Measurements from ENCODE around the gene AQP11. TPM values are rescaled to one million over a fixed set of nuclear protein-coding genes. Genes with fewer than 3 reads are reported as not detected.
A peak's percentile ranks its signal among the peaks of the same experiment; 100 is the strongest.
"Not testable (repeated sequence)": the region's sequence is repeated elsewhere in the genome, so short reads cannot be mapped to it uniquely, and the experiment has no call there.

The AQP11 gene
- total RNA-seq = 1.4 TPM

DNA sequence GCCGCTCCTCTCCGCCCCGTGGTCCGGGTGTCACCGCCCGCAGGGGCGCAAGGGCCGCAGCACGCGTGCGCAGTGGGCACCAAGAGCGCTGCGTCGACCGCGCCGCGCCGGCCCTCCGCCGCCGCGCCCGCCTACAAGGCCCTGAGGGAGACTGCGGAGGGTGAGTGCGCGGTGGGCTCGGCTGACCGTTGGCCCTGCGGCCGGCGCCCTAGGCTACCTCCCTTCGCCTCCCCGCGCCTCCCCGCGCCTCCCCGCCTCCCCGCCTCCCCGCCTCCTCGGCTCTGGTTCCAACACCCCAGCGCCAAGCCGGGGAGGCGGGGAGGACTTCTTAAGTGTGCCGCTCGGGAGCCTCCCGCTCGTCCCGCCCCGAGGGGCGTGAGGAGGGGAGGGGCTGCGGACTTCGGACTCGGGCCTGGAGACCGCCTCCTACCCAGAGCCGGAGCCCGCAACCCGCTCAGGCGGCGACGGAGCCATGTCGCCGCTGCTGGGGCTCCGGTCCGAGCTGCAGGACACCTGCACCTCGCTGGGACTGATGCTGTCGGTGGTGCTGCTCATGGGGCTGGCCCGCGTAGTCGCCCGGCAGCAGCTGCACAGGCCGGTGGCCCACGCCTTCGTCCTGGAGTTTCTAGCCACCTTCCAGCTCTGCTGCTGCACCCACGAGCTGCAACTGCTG, at the start of gene AQP11:
Gene AQP11 (plus strand): TSS at position 433 of the 673 bp plus-strand sequence. CDS start 40 bp downstream, at position 473.
- intact Hi-C loops (cut with DNase I) = loop anchor here (5.0 kb wide), 1 partner anchor 1737 kb away; no protein-coding TSS in a partner anchor
- peak; percentile 88 for DNase-seq (ENCODE audit: low spot score)
- peak; percentile 96 for ATAC-seq

DNA sequence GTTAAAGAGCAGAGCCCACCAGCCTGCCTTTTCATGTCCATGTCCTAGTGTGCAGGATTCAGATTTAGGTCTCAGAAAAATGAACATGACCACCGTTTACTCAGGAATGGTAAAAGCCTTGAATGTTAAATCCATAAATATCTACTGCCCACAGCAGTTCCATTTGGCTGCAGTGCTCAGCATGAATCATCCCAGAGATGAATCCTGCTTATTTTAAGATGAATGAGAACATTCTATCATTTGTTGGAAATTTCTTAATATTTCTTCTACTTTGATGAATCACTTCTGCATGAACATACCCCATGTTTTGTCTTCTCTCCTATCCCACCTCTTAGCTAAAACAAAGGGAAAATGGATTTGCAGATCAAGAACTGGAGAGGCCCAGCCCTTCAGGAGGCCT, 47.5 kb upstream of the AQP11 start:
- no peak for DNase-seq (ENCODE audit: low spot score)
- intact Hi-C loops (cut with DNase I) = loop anchor here (10.0 kb wide), 1 partner anchor 357 kb away; no protein-coding TSS in a partner anchor
- no peak for ATAC-seq

DNA sequence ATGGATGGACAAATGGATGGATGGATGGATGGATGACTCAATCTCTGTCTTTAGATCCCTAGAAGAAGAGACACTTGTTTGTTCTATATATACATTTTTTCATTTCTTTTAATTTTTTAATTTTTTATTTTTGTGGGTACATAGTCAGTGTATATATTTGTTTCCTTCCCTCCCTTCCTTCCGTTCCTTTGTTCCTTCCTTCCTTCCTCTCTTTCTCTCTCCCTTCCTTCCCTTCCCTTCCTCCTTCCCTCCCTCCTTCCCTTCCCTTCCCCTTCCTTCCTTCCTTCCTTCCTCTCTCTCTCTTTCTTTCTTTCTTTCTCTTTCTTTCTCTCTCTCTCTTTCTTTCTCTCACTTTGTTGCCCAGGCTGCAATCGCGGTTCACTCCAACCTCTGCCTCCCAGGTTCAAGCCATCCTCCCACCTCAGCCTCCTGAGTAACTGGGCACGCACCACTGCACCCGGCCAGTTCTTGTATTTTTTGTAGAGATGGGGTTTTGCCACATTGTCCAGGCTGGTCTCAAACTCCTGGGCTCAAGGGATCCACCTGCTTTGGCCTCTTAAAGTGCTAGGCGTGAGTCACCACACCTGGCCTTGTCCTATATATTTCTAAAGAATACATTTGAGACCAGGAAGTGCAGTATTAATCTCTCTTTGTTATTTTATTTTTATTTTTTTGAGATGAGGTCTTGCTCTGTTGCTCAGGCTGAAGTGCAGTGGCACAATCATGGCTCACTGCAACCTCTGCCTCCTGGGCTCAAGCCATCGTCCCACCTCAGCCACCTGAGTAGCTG, 42.5 kb upstream of the AQP11 start:
- ATAC-seq (no peak), DNase-seq (ENCODE audit: low spot score) (no peak)
- intact Hi-C loops (cut with DNase I) = loop anchor here (10.0 kb wide), 1 partner anchor 362 kb away; no protein-coding TSS in a partner anchor

GRCh38 chr11:77547863-77548551, 41.7 kb upstream of the AQP11 start:
- DNase-seq (ENCODE audit: low spot score) (no peak), ATAC-seq (peak; percentile 71)
- intact Hi-C loops (cut with DNase I) = loop anchor here (10.0 kb wide), 1 partner anchor 363 kb away; no protein-coding TSS in a partner anchor

GRCh38 chr11:77548552-77549445, 41.0 kb upstream of the AQP11 start:
- ATAC-seq = peak; percentile 22

DNA sequence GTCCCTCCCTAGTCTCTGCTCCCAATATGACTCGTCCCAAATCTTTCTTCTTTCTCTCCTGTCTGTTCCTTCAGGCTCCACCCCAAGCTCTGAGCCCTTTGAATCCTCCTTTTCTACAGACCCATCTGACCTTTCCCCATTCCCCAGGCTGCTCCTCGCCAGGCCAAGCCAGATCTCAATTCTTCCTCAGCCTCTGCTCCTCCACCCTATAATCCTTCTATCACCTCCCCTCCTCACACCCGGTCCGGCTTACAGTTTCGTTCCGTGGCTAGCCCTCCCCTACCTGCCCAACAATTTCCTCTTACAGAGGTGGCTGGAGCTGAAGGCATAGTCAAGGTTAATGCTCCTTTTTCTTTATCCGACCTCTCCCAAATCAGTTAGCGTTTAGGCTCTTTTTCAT, 38.3 kb upstream of the AQP11 start:
- not testable (repeated sequence) for ATAC-seq; DNase-seq (ENCODE audit: low spot score)
- intact Hi-C loops (cut with DNase I) = loop anchor here (10.0 kb wide), 1 partner anchor 427 kb away; the partner anchor contains the start of gene MYO7A

More at GRCh38 chr11:77548552-77549445, 41.0 kb upstream of the AQP11 start:
- intact Hi-C loops (cut with DNase I) = loop anchor here (10.0 kb wide), 1 partner anchor 364 kb away; no protein-coding TSS in a partner anchor
- no peak for DNase-seq (ENCODE audit: low spot score)

- ATAC-seq (no peak), DNase-seq (ENCODE audit: low spot score) (no peak)
- intact Hi-C loops (cut with DNase I) = loop anchor here (10.0 kb wide), 1 partner anchor 433 kb away; the partner anchor contains the start of gene MYO7A
Measured at GRCh38 chr11:77557553-77557952, 32.2 kb upstream of the AQP11 start.

GRCh38 chr11:77558380-77558779, 31.4 kb upstream of the AQP11 start:
- intact Hi-C loops (cut with DNase I) = loop anchor here (10.0 kb wide), 1 partner anchor 434 kb away; the partner anchor contains the start of gene MYO7A
- ATAC-seq (no peak), DNase-seq (ENCODE audit: low spot score) (no peak)

- ATAC-seq (no peak), DNase-seq (ENCODE audit: low spot score) (no peak)
- intact Hi-C loops (cut with DNase I) = loop anchor here (10.0 kb wide), 1 partner anchor 435 kb away; the partner anchor contains the start of gene MYO7A
Measured at GRCh38 chr11:77559686-77560401, 29.9 kb upstream of the AQP11 start.

GRCh38 chr11:77560605-77561004, 29.1 kb upstream of the AQP11 start:
- DNase-seq (ENCODE audit: low spot score) = no peak
- ATAC-seq = no peak
- intact Hi-C loops (cut with DNase I) = no loop called here

DNA sequence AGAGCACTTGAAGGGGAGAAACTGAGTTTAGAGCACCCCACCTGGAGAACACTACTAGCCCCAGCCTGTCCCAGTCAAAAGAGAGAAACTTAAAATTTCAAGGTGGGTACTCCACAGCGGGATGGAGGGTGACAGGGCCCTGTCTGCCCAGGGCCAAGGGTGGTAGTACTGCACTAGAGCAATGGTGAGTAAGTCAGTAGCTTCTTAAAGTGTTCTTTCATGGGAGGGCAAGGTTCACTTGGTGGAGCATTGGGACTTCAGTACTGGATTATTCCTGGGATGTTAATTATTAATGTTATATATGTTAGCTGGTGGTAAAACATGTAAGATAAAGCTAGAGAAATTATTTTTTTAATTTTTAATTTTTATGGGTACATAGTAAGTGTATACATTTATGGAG, 28.5 kb upstream of the AQP11 start:
- intact Hi-C loops (cut with DNase I) = no loop called here
- DNase-seq (ENCODE audit: low spot score) (no peak), ATAC-seq (no peak)

DNA sequence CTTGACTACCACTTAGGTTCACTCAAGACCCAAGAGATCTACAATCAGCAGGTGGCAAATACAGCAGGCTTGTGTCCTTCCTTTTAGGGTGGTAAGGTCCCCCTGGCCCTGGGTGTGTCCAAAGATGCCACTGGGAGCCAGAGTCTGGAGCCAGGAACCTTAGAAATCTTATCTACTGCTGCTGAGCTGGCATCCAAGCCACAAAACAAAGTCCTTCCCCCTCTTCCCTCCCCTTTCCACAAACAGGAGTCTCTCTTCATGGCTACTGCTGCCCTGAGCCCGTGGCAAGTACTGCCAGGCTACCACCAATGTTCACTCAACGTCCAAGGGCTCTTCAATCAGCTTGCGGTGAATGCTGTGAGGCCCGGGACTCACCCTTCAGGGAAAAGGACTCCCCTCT, 21.4 kb upstream of the AQP11 start:
- DNase-seq (ENCODE audit: low spot score) (no peak), ATAC-seq (no peak)
- intact Hi-C loops (cut with DNase I) = no loop called here

- intact Hi-C loops (cut with DNase I) = no loop called here
- no peak for DNase-seq (ENCODE audit: low spot score)
- ATAC-seq = no peak
Measured at GRCh38 chr11:77568916-77569675, 20.7 kb upstream of the AQP11 start.

- intact Hi-C loops (cut with DNase I) = no loop called here
- no peak for DNase-seq (ENCODE audit: low spot score)
- ATAC-seq = no peak
Measured at GRCh38 chr11:77569676-77570070, 20.1 kb upstream of the AQP11 start.

- DNase-seq (ENCODE audit: low spot score); ATAC-seq; intact Hi-C loops (cut with DNase I): not testable (repeated sequence)
Measured at GRCh38 chr11:77570896-77571295, 18.9 kb upstream of the AQP11 start.

DNA sequence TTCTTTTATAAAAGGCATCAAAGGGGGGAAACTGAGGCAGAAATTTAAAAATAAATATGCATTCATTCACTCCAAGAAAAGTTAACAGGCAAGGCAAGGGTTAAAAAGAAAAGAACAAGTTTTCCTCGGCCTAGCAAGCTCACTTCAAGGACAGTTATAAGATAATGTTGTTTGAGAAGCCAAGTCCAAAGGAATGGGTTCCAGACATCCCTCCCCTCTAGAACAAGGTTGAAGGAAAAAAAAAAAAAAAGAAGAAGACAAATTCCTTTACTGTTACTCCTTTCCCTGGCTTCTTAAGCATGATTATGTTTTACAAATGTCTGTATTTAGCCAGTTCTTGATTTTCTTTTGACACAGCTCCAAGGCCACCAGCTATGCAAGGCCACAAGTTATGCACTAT, 14.3 kb upstream of the AQP11 start:
- DNase-seq (ENCODE audit: low spot score); intact Hi-C loops (cut with DNase I); ATAC-seq: not testable (repeated sequence)

Measured in sciatic nerve (tissue), 2 donors.